H9 (cell line): ENCODE data around the gene OR52N1. TPM values are rescaled to one million over a fixed set of nuclear protein-coding genes. Genes with fewer than 3 reads are reported as not detected.

Source experiments
- DNase-seq: peaks from one replicate; pipeline ENCODE4 v3.0.0-alpha.2; 2017
- H2AFZ ChIP-seq: one replicate; pipeline ENCODE4 v1.6.1; 2013; ENCODE audit warnings: mild to moderate bottlenecking, low read length, control low read depth, moderate library complexity
- H2AK5ac ChIP-seq: 2 replicates; pipeline ENCODE4 v1.6.1; 2013; ENCODE audit warnings: low read length, control low read depth, mixed read lengths; ENCODE audit not compliant: insufficient read length
- H2BK120ac ChIP-seq: one replicate; pipeline ENCODE4 v1.6.1; 2013; ENCODE audit warnings: low read depth, mild to moderate bottlenecking, low read length, control low read depth, inconsistent platforms; ENCODE audit not compliant: poor library complexity, severe bottlenecking
- H2BK12ac ChIP-seq: 2 replicates; pipeline ENCODE4 v1.6.1; 2013; ENCODE audit warnings: low read length, control low read depth, mixed read lengths, low read depth; ENCODE audit not compliant: insufficient read length
- H2BK15ac ChIP-seq: 2 replicates; pipeline ENCODE4 v1.6.1; 2013; ENCODE audit warnings: low read depth, low read length, control low read depth
- H2BK20ac ChIP-seq: one replicate; pipeline ENCODE4 v1.6.1; 2013; ENCODE audit warnings: low read depth, mild to moderate bottlenecking, low read length, control low read depth, inconsistent platforms; ENCODE audit not compliant: poor library complexity, severe bottlenecking
- H2BK5ac ChIP-seq: 2 replicates; pipeline ENCODE4 v1.6.1; 2013; ENCODE audit warnings: low read length, control low read depth, mixed read lengths; ENCODE audit not compliant: insufficient read length
- H3K14ac ChIP-seq: 2 replicates; pipeline ENCODE4 v1.6.1; 2013; ENCODE audit warnings: low read length, control low read depth; ENCODE audit not compliant: insufficient read depth
- H3K18ac ChIP-seq: 2 replicates; pipeline ENCODE4 v1.6.1; 2013; ENCODE audit warnings: low read depth, mild to moderate bottlenecking, mixed read lengths, low read length, control low read depth; ENCODE audit not compliant: insufficient read length
- H3K23ac ChIP-seq: 2 replicates; pipeline ENCODE4 v1.6.1; 2013; ENCODE audit warnings: low read length, control low read depth, mixed read lengths, low read depth; ENCODE audit not compliant: insufficient read length
- H3K23me2 ChIP-seq: 2 replicates; pipeline ENCODE4 v1.6.1; 2013; ENCODE audit warnings: low read depth, mild to moderate bottlenecking, mixed read lengths, low read length, control low read depth; ENCODE audit not compliant: insufficient read length, poor library complexity, severe bottlenecking
- H3K27ac ChIP-seq: 2 replicates; pipeline ENCODE4 v1.5.1; 2013; ENCODE audit warnings: low read length, control low read depth, mixed read lengths, low read depth; ENCODE audit not compliant: insufficient read length
- H3K27me3 ChIP-seq: 2 replicates; pipeline ENCODE4 v1.6.1; 2013; ENCODE audit warnings: low read length, control low read depth, inconsistent platforms; ENCODE audit not compliant: insufficient read depth
- H3K4ac ChIP-seq: 2 replicates; pipeline ENCODE4 v1.6.1; 2013; ENCODE audit warnings: low read depth, mild to moderate bottlenecking, control low read depth, inconsistent platforms, low read length, moderate library complexity
- H3K4me1 ChIP-seq: 2 replicates; pipeline ENCODE4 v1.6.1; 2013; ENCODE audit warnings: low read length, control low read depth, inconsistent platforms; ENCODE audit not compliant: insufficient read depth
- H3K4me2 ChIP-seq: 2 replicates; pipeline ENCODE4 v1.6.1; 2013; ENCODE audit warnings: low read length, control low read depth, mixed read lengths; ENCODE audit not compliant: insufficient read length, insufficient read depth
- H3K56ac ChIP-seq: 2 replicates; pipeline ENCODE4 v1.6.1; 2013; ENCODE audit warnings: low read depth, mild to moderate bottlenecking, mixed read lengths, low read length, control low read depth; ENCODE audit not compliant: insufficient read length
- H3K79me1 ChIP-seq: 2 replicates; pipeline ENCODE4 v1.6.1; 2013; ENCODE audit warnings: low read depth, mild to moderate bottlenecking, moderate library complexity, low read length, control low read depth, inconsistent platforms; ENCODE audit not compliant: insufficient read depth, poor library complexity, severe bottlenecking
- H3K79me2 ChIP-seq: 2 replicates; pipeline ENCODE4 v1.6.1; 2013; ENCODE audit warnings: low read length, control low read depth, inconsistent platforms; ENCODE audit not compliant: insufficient read depth
- H3K9ac ChIP-seq: 2 replicates; pipeline ENCODE4 v1.6.1; 2013; ENCODE audit warnings: low read length, control low read depth, mixed read lengths; ENCODE audit not compliant: insufficient read length; ENCODE audit errors: extremely low read depth
- H3K9me3 ChIP-seq: one replicate; pipeline ENCODE4 v1.6.1; 2013; ENCODE audit warnings: low read depth, low read length, inconsistent platforms; ENCODE audit not compliant: control insufficient read depth
- H3T11ph ChIP-seq: one replicate; pipeline ENCODE4 v1.6.1; 2013; ENCODE audit warnings: mild to moderate bottlenecking, low read length, control low read depth, inconsistent platforms
- H4K20me1 ChIP-seq: one replicate; pipeline ENCODE4 v1.6.1; 2013; ENCODE audit not compliant: control insufficient read depth, insufficient read length, insufficient read depth
- H4K5ac ChIP-seq: 2 replicates; pipeline ENCODE4 v1.6.1; 2013; ENCODE audit warnings: low read depth, mild to moderate bottlenecking, mixed read lengths, low read length, control low read depth; ENCODE audit not compliant: insufficient read length
- H4K8ac ChIP-seq: replicated peaks from 2 replicates; pipeline ENCODE4 v1.6.1; 2013; ENCODE audit warnings: low read length, control low read depth, mixed read lengths, low read depth; ENCODE audit not compliant: insufficient read length
- H4K91ac ChIP-seq: 2 replicates; pipeline ENCODE4 v1.6.1; 2013; ENCODE audit warnings: low read depth, mild to moderate bottlenecking, moderate library complexity, mixed read lengths, low read length, control low read depth; ENCODE audit not compliant: insufficient read length
- H3K27ac Mint-ChIP-seq, 3 experiments: 2 replicates in 2 of 3; 3 replicates in 1 of 3; pipeline ENCODE4 v1.8.0; 2020 to 2021; ENCODE audit warnings: mixed read lengths in 3 of 3, mild to moderate bottlenecking in 1 of 3, moderate library complexity in 1 of 3
- H3K27me3 Mint-ChIP-seq: 2 replicates; pipeline ENCODE4 v1.8.0; 2021; ENCODE audit warnings: low read depth, mild to moderate bottlenecking, moderate library complexity, mixed read lengths
- H3K36me3 Mint-ChIP-seq, 3 experiments: 2 replicates in 2 of 3; 3 replicates in 1 of 3; pipeline ENCODE4 v1.8.0; 2020 to 2021; ENCODE audit warnings: low read depth in 3 of 3, mixed read lengths in 3 of 3; ENCODE audit not compliant: insufficient read depth in 1 of 3
- H3K4me1 Mint-ChIP-seq, 2 experiments: 2 replicates each; pipeline ENCODE4 v1.8.0; 2020; ENCODE audit warnings: mixed read lengths in 2 of 2
- H3K4me3 Mint-ChIP-seq, 2 experiments: 2 replicates in 1 of 2; 3 replicates in 1 of 2; pipeline ENCODE4 v1.8.0; 2020 to 2021; ENCODE audit warnings: mild to moderate bottlenecking in 2 of 2, mixed read lengths in 2 of 2, moderate library complexity in 1 of 2
- H3K9me3 Mint-ChIP-seq, 2 experiments: 2 replicates in 1 of 2; 3 replicates in 1 of 2; pipeline ENCODE4 v1.8.0; 2020; ENCODE audit warnings: mild to moderate bottlenecking in 2 of 2, mixed read lengths in 2 of 2, moderate library complexity in 1 of 2
- CTCF ChIP-seq: fragments of 200-600 bp; sonication (generic); conservative IDR thresholded peaks from 3 replicates; pipeline ENCODE4 v1.8.0; 2021; ENCODE audit warnings: antibody characterized with exemption, mild to moderate bottlenecking
- WGBS: extraction: QIAGEN DNeasy Blood & Tissue Kit; methylation state at CpG from one replicate; pipeline ENCODE4 v1.1.7; 2013; ENCODE audit warnings: missing lambda C conversion rate, low lambda C conversion rate, mixed read lengths; ENCODE audit not compliant: insufficient read length; ENCODE audit errors: extremely low coverage; 5-methylcytosine and 5-hydroxymethylcytosine counted together
- total RNA-seq: library from RNA; stranded (reverse); gene quantifications from 2 replicates; pipeline ENCODE4 v1.2.1, GENCODE V29; 2021

OR52N1 gene
- total RNA-seq, 1 experiment from 2014 or later, result not detected

GRCh38 chr11:5809122-5809519 lies 18.1 kb upstream of the OR52N1 start:
- no peak overlapping the region for H3K18ac ChIP-seq
- no peaks in the 10 kb centered on the region for H3K9me3 ChIP-seq
- no peak overlapping the region for H3K14ac ChIP-seq
- H4K5ac ChIP-seq, result no peak overlapping the region
- no CpG with 5 or more reads among the region's 5 CpGs for WGBS
- H3T11ph ChIP-seq, result no peak overlapping the region
- Mint-ChIP-seq H3K27me3 (peaks cover 2% of the 10 kb centered on the region; the same call in 1 of the 2 replicates), H3K9me3 (peaks cover 2 to 3% of the 10 kb centered on the region in 2 experiments; a peak in 4 of 5 replicates), H3K4me1 (peaks cover 24 to 31% of the 10 kb centered on the region in 2 experiments), H3K36me3 (peaks cover 0 to 2% (median 0%) of the 10 kb centered on the region in 3 experiments; a peak in 2 of 7 replicates), H3K4me3 (peak overlapping the region; percentile 80), H3K27ac (peak overlapping the region in 2 of 3 experiments; percentile 71 to 89; a peak in 2 of 7 replicates)
- no peaks in the 10 kb centered on the region for H3K79me1 ChIP-seq
- H3K56ac ChIP-seq, result no peak overlapping the region
- H3K9ac ChIP-seq, result no peak overlapping the region
- no peak for DNase-seq
- H3K23me2 ChIP-seq, result no peaks in the 10 kb centered on the region
- TF ChIP-seq CTCF, result no peak
- H3K27me3 ChIP-seq, result no peaks in the 10 kb centered on the region
- H3K23ac ChIP-seq, result no peak overlapping the region
- H3K4me1 ChIP-seq, result no peaks in the 10 kb centered on the region
- no peak overlapping the region for H3K27ac ChIP-seq
- H2BK120ac ChIP-seq, result no peak overlapping the region
- H4K91ac ChIP-seq, result no peak overlapping the region
- H2BK5ac ChIP-seq, result no peak overlapping the region
- no peak overlapping the region for H2AK5ac ChIP-seq
- no peak overlapping the region for H2BK15ac ChIP-seq
- H4K20me1 ChIP-seq, result no peaks in the 10 kb centered on the region
- H3K4ac ChIP-seq, result no peak overlapping the region
- H2BK20ac ChIP-seq, result no peak overlapping the region
- H2AFZ ChIP-seq, result no peak overlapping the region
- no peaks in the 10 kb centered on the region for H3K79me2 ChIP-seq
- no peak overlapping the region for H2BK12ac ChIP-seq
- no peak overlapping the region for H4K8ac ChIP-seq
- peak overlapping the region; percentile 65 for H3K4me2 ChIP-seq
